Transverse colon (tissue), 4 donors: Measurements from ENCODE around the gene HS3ST4. TPM values are rescaled to one million over a fixed set of nuclear protein-coding genes. Genes with fewer than 3 reads are reported as not detected.
"Not testable (repeated sequence)": the region's sequence is repeated elsewhere in the genome, so short reads cannot be mapped to it uniquely, and the experiment has no call there.

Source experiments
- DNase-seq: peaks from one replicate; pipeline ENCODE4 v3.0.0-alpha.2; 2019
- H3K27ac ChIP-seq, 4 donors: fragments of 200-600 bp; sonication (generic); 2 replicates each; pipeline ENCODE4 v1.5.1; 2016 to 2018; ENCODE audit warnings: inconsistent platforms in 4 of 4
- H3K27me3 ChIP-seq: fragments of 200-600 bp; sonication (generic); 2 replicates; pipeline ENCODE4 v1.5.1; 2017; ENCODE audit warnings: inconsistent platforms
- H3K36me3 ChIP-seq, 4 donors: fragments of 200-600 bp; sonication (generic); 2 replicates each; pipeline ENCODE4 v1.5.1; 2017 to 2019; ENCODE audit warnings: inconsistent platforms in 4 of 4
- H3K4me1 ChIP-seq, 4 donors: fragments of 200-600 bp; sonication (generic); 2 replicates each; pipeline ENCODE4 v1.5.1; 2017 to 2020; ENCODE audit warnings: inconsistent platforms in 4 of 4
- H3K4me3 ChIP-seq, 4 donors: fragments of 200-600 bp; sonication (generic); 1 replicate in 1 of 4; 2 replicates in 3 of 4; pipeline versions ENCODE4 v1.5.1 to v1.6.1; 2017 to 2019; ENCODE audit warnings: inconsistent platforms in 4 of 4
- H3K9me3 ChIP-seq, 2 donors: fragments of 200-600 bp; sonication (generic); 2 replicates each; pipeline ENCODE4 v1.5.1; 2017 to 2019; ENCODE audit warnings: inconsistent platforms in 2 of 2
- CTCF ChIP-seq, 5 experiments: fragments of 200-600 bp in 3 of 5; fragments of 450-650 bp in 2 of 5; sonication (generic) in 3 of 5; IDR thresholded peaks; 1 replicate in 2 of 5; 2 replicates in 3 of 5; pipeline ENCODE4 v1.5.1; 2016 to 2017; ENCODE audit warnings: antibody characterized with exemption in 5 of 5, inconsistent platforms in 3 of 5, mild to moderate bottlenecking in 2 of 5, moderate library complexity in 1 of 5
- EP300 ChIP-seq: sonication (generic); formaldehyde crosslinking; IDR thresholded peaks from one replicate; pipeline ENCODE4 v1.6.1; 2017; ENCODE audit warnings: antibody characterized with exemption, low read depth
- POLR2A ChIP-seq: fragments of 450-650 bp; IDR thresholded peaks from one replicate; pipeline ENCODE4 v1.6.1; 2016; ENCODE audit warnings: antibody characterized with exemption, mild to moderate bottlenecking, moderate library complexity
- POLR2AphosphoS5 ChIP-seq, 3 donors: sonication (generic); formaldehyde crosslinking; IDR thresholded peaks; one replicate each; pipeline ENCODE4 v1.6.1; 2016; ENCODE audit warnings: antibody characterized with exemption in 3 of 3
- WGBS, 2 donors: methylation state at CpG; one replicate each; pipeline ENCODE4 v1.1.5; 2018; ENCODE audit warnings: low coverage in 1 of 2; 5-methylcytosine and 5-hydroxymethylcytosine counted together
- in situ Hi-C, 4 donors: fragments of 200-750 bp; cut with MboI; loops; one replicate each; pipeline versions ENCODE4 v1.15.0 to v1.15.1; 2017; ENCODE audit warnings: low sequenced_read_pairs in 3 of 4, low pct_ligation_motif_present in 1 of 4, low pct_unique_long_range_greater_than_20kb in 1 of 4
- intact Hi-C: fragments of 100-400 bp; cut with DNase I; formaldehyde crosslinking; loops from one replicate; pipeline ENCODE4 v1.15.1; 2023; ENCODE audit warnings: low total_unique reads
- total RNA-seq, 4 donors: library from RNA; depleted of rRNA; stranded (reverse); fragments of >200 nt; gene quantifications; one replicate each; pipeline ENCODE4 v1.1.0, GENCODE V29; 2016

Gene HS3ST4
- total RNA-seq, 4 donors from 2014 or later, result not detected

DNA sequence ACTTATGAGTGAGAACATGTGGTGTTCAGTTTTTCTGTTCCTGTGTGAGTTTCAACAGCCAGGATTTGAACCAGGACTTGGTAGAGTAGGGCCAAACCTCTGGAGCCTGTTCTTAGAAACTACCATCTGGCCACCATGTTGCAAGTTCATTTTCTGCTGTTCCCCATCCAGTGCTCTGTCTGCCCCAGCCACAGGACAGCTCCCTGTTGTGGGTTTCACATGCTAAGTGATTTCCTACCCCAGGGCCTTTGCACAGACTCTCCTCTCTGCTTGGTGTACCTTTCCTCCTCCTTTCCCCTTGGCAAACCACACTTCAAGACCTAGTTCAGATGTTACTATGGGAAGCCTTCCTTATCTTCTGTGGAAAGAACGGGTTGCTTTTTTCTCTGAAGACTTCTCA is 79.5 kb downstream of the HS3ST4 start:
- H3K27ac ChIP-seq, result no peak overlapping the region
- H3K36me3 ChIP-seq, result no peaks in the 10 kb centered on the region
- no peaks in the 10 kb centered on the region for H3K27me3 ChIP-seq
- TF ChIP-seq EP300 (no peak), CTCF (IDR thresholded peaks at IDR 0.05) (no peak), POLR2A (no peak), POLR2AphosphoS5 (IDR thresholded peaks at IDR 0.05) (no peak)
- H3K4me1 ChIP-seq, result no peaks in the 10 kb centered on the region
- H3K4me3 ChIP-seq, result no peak overlapping the region
- DNase-seq, result no peak
- 71 to 100% methylated on average over 1 of the region's 1 CpG for WGBS, 2 donors
- intact Hi-C loops (no loop called here), in situ Hi-C loops (no loop called here)
- H3K9me3 ChIP-seq, result no peaks in the 10 kb centered on the region

- Histone ChIP-seq H3K36me3 (no peaks in the 10 kb centered on the region), H3K4me3 (no peak overlapping the region), H3K27ac (no peak overlapping the region), H3K9me3 (no peaks in the 10 kb centered on the region), H3K4me1 (no peaks in the 10 kb centered on the region), H3K27me3 (no peaks in the 10 kb centered on the region)
- TF ChIP-seq CTCF (IDR thresholded peaks at IDR 0.05) (no peak), POLR2AphosphoS5 (IDR thresholded peaks at IDR 0.05) (no peak), POLR2A (no peak), EP300 (no peak)
- in situ Hi-C loops (no loop called here), intact Hi-C loops (no loop called here)
- 77 to 78% methylated on average over 3 to 5 of the region's 5 CpGs for WGBS, 2 donors
- no peak for DNase-seq
Measured at GRCh38 chr16:25771812-25772568, 80.2 kb downstream of the HS3ST4 start.

GRCh38 chr16:25776214-25776613 is 84.5 kb downstream of the HS3ST4 start:
- intact Hi-C loops, H3K4me1 ChIP-seq, H3K4me3 ChIP-seq, DNase-seq, H3K36me3 ChIP-seq, H3K27ac ChIP-seq, in situ Hi-C loops, H3K9me3 ChIP-seq, H3K27me3 ChIP-seq: not testable (repeated sequence)
- whole genome bisulfite sequencing, 2 donors, result 86 to 93% methylated on average over 2 of the region's 2 CpGs

- no peak overlapping the region for H3K4me3 ChIP-seq
- no peaks in the 10 kb centered on the region for H3K27me3 ChIP-seq
- in situ Hi-C loops, result no loop called here
- no peak overlapping the region for H3K27ac ChIP-seq
- TF ChIP-seq EP300, result no peak
- TF ChIP-seq POLR2AphosphoS5 (IDR thresholded peaks at IDR 0.05), result no peak
- TF ChIP-seq CTCF (IDR thresholded peaks at IDR 0.05), result no peak
- no peak for TF ChIP-seq POLR2A
- H3K36me3 ChIP-seq, result no peaks in the 10 kb centered on the region
- WGBS, 2 donors, result 81 to 83% methylated on average over 1 of the region's 1 CpG
- intact Hi-C loops, result no loop called here
- H3K4me1 ChIP-seq, result no peaks in the 10 kb centered on the region
- DNase-seq, result no peak
- no peaks in the 10 kb centered on the region for H3K9me3 ChIP-seq
Measured at GRCh38 chr16:25783226-25783625, 91.5 kb downstream of the HS3ST4 start.

GRCh38 chr16:25785361-25785760 is 93.6 kb downstream of the HS3ST4 start:
- Histone ChIP-seq H3K27me3 (no peaks in the 10 kb centered on the region), H3K4me3 (no peak overlapping the region), H3K36me3 (no peaks in the 10 kb centered on the region), H3K9me3 (no peaks in the 10 kb centered on the region), H3K27ac (no peak overlapping the region), H3K4me1 (no peaks in the 10 kb centered on the region)
- DNase-seq, result no peak
- 43 to 63% methylated on average over 4 of the region's 4 CpGs for WGBS, 2 donors
- intact Hi-C loops, result no loop called here
- TF ChIP-seq POLR2AphosphoS5 (IDR thresholded peaks at IDR 0.05) (no peak), POLR2A (no peak), EP300 (no peak), CTCF (IDR thresholded peaks at IDR 0.05) (no peak)
- in situ Hi-C loops, result no loop called here
